Spinal cord (tissue), 10 donors: ENCODE data around the gene C6orf15. TPM values are rescaled to one million over a fixed set of nuclear protein-coding genes. Genes with fewer than 3 reads are reported as not detected.

Experiments
- DNase-seq, 6 donors: peaks; one replicate each; pipeline versions ENCODE4 v3.0.0 to v3.0.0-alpha.2; 2013 to 2015; ENCODE audit warnings: low spot score in 6 of 6, low read depth in 4 of 6
- H3K27ac ChIP-seq: one replicate; pipeline ENCODE4 v1.5.1; 2013; ENCODE audit warnings: low read depth, low read length, control low read depth
- H3K27me3 ChIP-seq: one replicate; pipeline ENCODE4 v1.6.1; 2013; ENCODE audit warnings: low read length; ENCODE audit not compliant: control insufficient read depth, insufficient read depth
- H3K36me3 ChIP-seq: one replicate; pipeline ENCODE4 v1.6.1; 2013; ENCODE audit warnings: low read length; ENCODE audit not compliant: control insufficient read depth, insufficient read depth
- H3K4me1 ChIP-seq: one replicate; pipeline ENCODE4 v1.6.1; 2013; ENCODE audit warnings: low read length; ENCODE audit not compliant: control insufficient read depth, insufficient read depth
- H3K4me3 ChIP-seq: one replicate; pipeline ENCODE4 v1.5.1; 2013; ENCODE audit warnings: low read depth, low read length, control low read depth
- H3K9me3 ChIP-seq: one replicate; pipeline ENCODE4 v1.6.1; 2013; ENCODE audit warnings: low read length; ENCODE audit not compliant: control insufficient read depth, insufficient read depth
- WGBS: methylation state at CpG from one replicate; pipeline ENCODE4 v1.1.5; 2013; ENCODE audit warnings: missing lambda C conversion rate; ENCODE audit not compliant: insufficient coverage; 5-methylcytosine and 5-hydroxymethylcytosine counted together
- polyA plus RNA-seq, 2 donors: library from polyadenylated mRNA; unstranded; fragments of 120-200 nt; gene quantifications; one replicate each; pipeline ENCODE4 v1.2.1, GENCODE V29; 2013; ENCODE audit not compliant: insufficient read length in 2 of 2
- total RNA-seq, 2 donors: library from RNA; depleted of rRNA in 1 of 2; stranded (reverse); fragments of 120-200 nt in 1 of 2; fragments of >200 nt in 1 of 2; gene quantifications; one replicate each; pipeline versions ENCODE4 v1.2.3 to v1.2.4, GENCODE V29; 2013 to 2014
- donor health status: healthy.

The C6orf15 gene
- total and polyA plus RNA-seq, 4 donors = not detected

DNA sequence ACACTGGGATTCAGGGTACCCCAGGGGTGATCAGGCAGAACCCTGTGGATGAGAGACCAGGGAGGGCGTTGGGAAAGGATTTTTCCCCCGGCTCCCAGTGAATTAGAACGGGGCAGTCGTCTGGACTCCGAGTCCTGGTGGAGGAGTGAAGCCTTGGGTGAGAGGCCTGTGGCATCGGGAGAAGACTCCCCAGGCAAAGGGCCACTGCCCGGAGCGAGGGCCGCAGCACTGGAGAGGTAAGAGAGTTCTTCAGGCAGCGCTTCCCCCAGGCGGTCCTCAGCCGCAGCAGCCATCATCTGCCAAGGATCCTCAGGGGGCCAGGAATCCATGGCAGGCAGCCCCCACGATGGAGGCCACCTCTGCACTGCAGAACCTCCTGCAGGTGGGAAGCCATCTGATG is 663 bp downstream of the C6orf15 start:
- Histone ChIP-seq H3K27ac (no peak overlapping the region), H3K4me1 (peaks cover 19% of the 10 kb centered on the region), H3K9me3 (no peaks in the 10 kb centered on the region), H3K27me3 (no peaks in the 10 kb centered on the region), H3K4me3 (no peak overlapping the region), H3K36me3 (no peaks in the 10 kb centered on the region)
- WGBS = 81% methylated on average over 13 of the region's 13 CpGs
- no peak for DNase-seq

DNA sequence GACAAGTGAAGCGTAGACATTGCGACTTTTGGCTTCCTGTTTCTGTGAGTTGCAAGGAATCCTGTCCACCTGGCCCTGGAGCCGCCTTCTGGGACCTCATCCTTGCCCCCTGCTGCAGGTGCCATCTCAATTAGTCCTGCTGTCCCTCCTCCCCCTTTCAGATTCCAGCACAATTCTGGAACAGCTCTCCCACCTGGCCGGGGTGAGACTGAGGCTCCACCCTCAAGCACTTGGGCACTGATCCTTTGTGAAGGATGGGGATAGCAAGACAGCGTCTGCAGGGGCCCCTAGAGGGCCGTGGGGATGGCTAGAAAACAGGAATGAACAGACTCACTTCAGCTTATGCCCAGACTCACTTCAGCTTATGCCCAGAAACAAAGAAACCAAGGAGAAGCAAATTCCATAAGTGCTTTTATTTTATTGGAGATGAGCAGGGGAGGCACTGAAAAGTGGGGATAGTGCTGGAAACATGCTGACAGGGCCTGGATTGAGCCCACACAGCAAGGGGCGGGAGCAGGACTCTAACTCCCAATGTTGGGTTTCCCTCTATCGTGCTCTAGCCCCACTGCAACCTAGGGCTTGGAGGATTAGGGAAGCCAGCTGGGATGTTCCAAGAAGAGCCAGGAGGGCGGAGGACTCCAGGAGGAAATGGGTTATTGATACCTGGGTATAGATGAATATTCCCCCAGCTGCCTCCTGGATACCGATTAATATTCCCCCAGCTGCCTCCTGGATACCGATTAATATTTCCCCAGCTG is 1.4 kb downstream of the C6orf15 start:
- WGBS = 68% methylated on average over 5 of the region's 11 CpGs
- no peak for DNase-seq
- Histone ChIP-seq H3K9me3 (no peaks in the 10 kb centered on the region), H3K4me3 (no peak overlapping the region), H3K27ac (no peak overlapping the region), H3K4me1 (peaks cover 15% of the 10 kb centered on the region), H3K27me3 (no peaks in the 10 kb centered on the region), H3K36me3 (no peaks in the 10 kb centered on the region)

DNA sequence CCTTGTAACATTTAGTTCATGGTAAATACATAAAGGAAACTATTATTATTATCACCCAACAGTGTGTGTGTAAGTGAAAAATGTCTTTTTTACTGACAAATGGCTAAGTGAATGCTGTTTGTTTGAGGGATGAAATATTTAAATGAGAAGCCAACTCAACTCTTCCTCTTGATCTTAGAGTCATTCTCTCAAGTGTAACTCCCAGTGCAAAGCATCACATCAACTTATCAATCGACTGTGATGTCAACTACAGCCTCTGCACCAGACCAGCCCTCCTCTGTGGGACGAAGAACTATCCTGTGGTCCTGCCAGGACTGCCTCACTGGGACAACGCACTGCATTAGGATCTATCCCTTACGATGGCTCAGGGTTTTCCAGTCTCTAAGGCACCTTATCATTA is 5.3 kb downstream of the C6orf15 start:
- no peaks in the 10 kb centered on the region for H3K27me3 ChIP-seq
- 78% methylated on average over 1 of the region's 4 CpGs for WGBS
- H3K9me3 ChIP-seq = no peaks in the 10 kb centered on the region
- DNase-seq = no peak
- no peak overlapping the region for H3K4me3 ChIP-seq
- no peaks in the 10 kb centered on the region for H3K36me3 ChIP-seq
- no peak overlapping the region for H3K27ac ChIP-seq
- H3K4me1 ChIP-seq = no peaks in the 10 kb centered on the region

- no peak overlapping the region for H3K27ac ChIP-seq
- H3K36me3 ChIP-seq = no peaks in the 10 kb centered on the region
- no peaks in the 10 kb centered on the region for H3K9me3 ChIP-seq
- H3K4me3 ChIP-seq = no peak overlapping the region
- no peaks in the 10 kb centered on the region for H3K4me1 ChIP-seq
- no peaks in the 10 kb centered on the region for H3K27me3 ChIP-seq
- 90% methylated on average over 2 of the region's 2 CpGs for WGBS
- DNase-seq = no peak
Observed at GRCh38 chr6:31103136-31103535, 9.2 kb downstream of the C6orf15 start.

DNA sequence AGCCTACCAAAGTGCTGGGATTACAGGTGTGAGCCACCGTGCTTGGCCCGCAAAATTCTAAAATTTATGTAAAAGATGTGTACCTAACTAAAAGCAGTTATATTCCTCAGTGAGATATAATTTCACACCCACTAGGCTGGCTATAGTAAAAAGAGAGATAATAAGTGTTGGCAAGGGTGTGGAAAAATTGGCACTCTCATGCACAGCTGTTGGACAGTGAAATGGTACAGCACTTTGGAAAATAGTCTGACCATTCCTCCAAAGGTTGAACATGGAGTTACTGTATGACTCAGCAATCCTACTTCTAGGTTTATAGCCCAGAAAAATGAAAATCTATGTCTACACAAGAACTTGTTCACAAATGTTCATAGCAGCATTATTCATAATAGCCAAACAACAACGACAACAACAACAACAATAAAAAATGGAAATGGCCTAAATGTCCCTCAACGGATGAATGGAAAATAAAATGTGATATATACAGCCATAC is 13.9 kb downstream of the C6orf15 start:
- Histone ChIP-seq H3K27me3 (no peaks in the 10 kb centered on the region), H3K4me3 (no peak overlapping the region), H3K9me3 (no peaks in the 10 kb centered on the region), H3K4me1 (peaks cover 8% of the 10 kb centered on the region), H3K36me3 (no peaks in the 10 kb centered on the region), H3K27ac (no peak overlapping the region)
- no CpG with 5 or more reads among the region's 4 CpGs for WGBS
- no peak for DNase-seq

DNA sequence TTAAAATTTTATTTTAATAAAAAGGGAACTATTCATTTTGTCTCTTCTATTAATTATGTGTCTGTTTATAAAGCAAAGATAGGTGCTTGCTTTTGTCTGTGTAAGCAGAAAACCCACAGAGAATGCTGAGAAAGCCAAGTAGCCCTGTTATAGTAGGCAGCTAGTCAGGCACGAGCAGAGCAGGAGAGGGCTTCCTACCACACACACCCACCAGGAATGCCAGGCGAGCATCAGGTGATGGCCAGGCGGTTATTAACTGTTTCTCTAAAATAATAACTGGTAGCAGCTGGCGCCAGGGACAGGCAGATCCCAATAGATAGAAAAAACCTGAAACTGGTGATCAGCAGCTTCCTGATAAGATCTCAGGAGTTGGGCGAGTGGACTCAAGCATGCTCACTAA is 15.7 kb downstream of the C6orf15 start:
- 73% methylated on average over 5 of the region's 5 CpGs for WGBS
- H3K4me1 ChIP-seq = peaks cover 8% of the 10 kb centered on the region

GRCh38 chr6:31096215-31096614 is 16.2 kb downstream of the C6orf15 start:
- H3K27me3 ChIP-seq = no peaks in the 10 kb centered on the region
- no peak for DNase-seq
- H3K9me3 ChIP-seq = no peaks in the 10 kb centered on the region
- no peaks in the 10 kb centered on the region for H3K36me3 ChIP-seq
- H3K4me1 ChIP-seq = peaks cover 8% of the 10 kb centered on the region
- WGBS = 75% methylated on average over 1 of the region's 3 CpGs
- no peak overlapping the region for H3K27ac ChIP-seq
- H3K4me3 ChIP-seq = no peak overlapping the region

More for the DNA sequence above, 15.7 kb downstream of the C6orf15 start:
- no peaks in the 10 kb centered on the region for H3K27me3 ChIP-seq
- no peaks in the 10 kb centered on the region for H3K9me3 ChIP-seq
- no peak for DNase-seq
- no peak overlapping the region for H3K4me3 ChIP-seq
- no peaks in the 10 kb centered on the region for H3K36me3 ChIP-seq
- H3K27ac ChIP-seq = no peak overlapping the region

DNA sequence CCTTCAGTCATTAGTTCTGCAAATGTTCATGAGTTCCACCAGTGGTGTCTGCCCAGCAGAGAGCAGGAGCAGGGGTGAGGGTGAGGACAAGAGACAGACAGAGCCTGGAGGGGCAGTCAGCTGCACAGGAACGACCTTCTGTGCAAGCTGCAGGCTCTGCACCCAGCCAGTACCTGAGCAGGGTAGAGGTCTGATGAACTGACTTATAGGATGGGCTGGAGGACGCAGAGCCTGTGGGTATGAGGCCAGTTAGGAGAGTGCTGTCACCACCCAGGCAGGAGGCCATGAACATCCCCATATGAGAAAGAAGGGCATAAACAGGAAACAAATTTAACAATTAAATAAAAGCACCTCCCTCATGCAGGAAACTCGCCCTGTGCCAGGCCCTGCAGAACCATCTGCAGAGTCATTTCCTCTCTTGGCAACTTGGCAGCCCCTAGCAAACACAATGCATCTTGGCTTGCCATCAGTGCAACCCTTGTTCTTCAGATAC is 17.9 kb downstream of the C6orf15 start:
- Histone ChIP-seq H3K36me3 (no peaks in the 10 kb centered on the region), H3K4me1 (peaks cover 8% of the 10 kb centered on the region), H3K9me3 (no peaks in the 10 kb centered on the region), H3K27ac (no peak overlapping the region), H3K27me3 (no peaks in the 10 kb centered on the region), H3K4me3 (no peak overlapping the region)
- WGBS = 58% methylated on average over 2 of the region's 3 CpGs
- no peak for DNase-seq

DNA sequence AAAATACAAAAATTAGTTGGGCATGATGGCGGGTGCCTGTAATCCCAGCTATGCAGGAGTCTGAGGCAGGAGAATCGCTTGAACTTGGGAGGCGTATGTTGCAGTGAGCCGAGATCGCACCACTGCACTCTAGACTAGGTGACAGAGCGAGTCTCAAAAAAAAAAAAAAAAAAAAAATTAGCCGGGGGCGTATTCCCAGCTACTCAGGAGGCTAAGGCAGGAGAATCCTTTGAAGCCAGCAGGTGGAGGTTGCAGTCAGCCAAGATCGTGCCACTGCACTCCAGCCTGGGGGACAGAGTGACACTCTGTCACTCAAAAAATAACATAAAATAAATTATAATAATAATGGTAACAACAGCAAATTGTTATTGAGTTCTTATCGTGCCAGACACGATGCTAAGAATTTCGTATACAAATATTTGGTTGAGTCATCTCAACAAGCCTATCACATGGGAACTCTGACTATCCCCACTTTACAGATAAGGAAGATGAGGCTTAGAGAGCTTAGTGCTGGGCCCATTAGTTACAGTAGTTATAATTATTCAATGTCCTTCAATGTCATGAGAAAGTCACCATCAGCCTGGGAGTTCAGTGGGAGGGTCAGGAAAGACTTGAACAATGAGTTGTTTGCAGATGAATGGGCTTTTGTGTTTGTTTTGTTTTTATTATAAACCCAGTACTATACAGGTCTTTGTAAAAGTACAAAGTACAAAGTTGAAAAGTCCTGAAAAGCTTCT is 19.4 kb downstream of the C6orf15 start:
- no peaks in the 10 kb centered on the region for H3K36me3 ChIP-seq
- no peak overlapping the region for H3K4me3 ChIP-seq
- H3K4me1 ChIP-seq = peaks cover 8% of the 10 kb centered on the region
- no peaks in the 10 kb centered on the region for H3K27me3 ChIP-seq
- WGBS = 100% methylated on average over 6 of the region's 12 CpGs
- no peaks in the 10 kb centered on the region for H3K9me3 ChIP-seq
- DNase-seq = no peak
- no peak overlapping the region for H3K27ac ChIP-seq
